ENCODE measurements around the gene TAS2R8.
"Not testable (repeated sequence)": the region's sequence is repeated elsewhere in the genome, so short reads cannot be mapped to it uniquely, and the experiment has no call there.

TAS2R8 gene, protein sequence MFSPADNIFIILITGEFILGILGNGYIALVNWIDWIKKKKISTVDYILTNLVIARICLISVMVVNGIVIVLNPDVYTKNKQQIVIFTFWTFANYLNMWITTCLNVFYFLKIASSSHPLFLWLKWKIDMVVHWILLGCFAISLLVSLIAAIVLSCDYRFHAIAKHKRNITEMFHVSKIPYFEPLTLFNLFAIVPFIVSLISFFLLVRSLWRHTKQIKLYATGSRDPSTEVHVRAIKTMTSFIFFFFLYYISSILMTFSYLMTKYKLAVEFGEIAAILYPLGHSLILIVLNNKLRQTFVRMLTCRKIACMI

GRCh38 chr12:10807186-10807585 is at the start of gene TAS2R8:
Gene TAS2R8 (minus strand): TSS chr12:10807286. CDS start chr12:10806980, 306 bp downstream.
- no peak for DNase-seq

DNA sequence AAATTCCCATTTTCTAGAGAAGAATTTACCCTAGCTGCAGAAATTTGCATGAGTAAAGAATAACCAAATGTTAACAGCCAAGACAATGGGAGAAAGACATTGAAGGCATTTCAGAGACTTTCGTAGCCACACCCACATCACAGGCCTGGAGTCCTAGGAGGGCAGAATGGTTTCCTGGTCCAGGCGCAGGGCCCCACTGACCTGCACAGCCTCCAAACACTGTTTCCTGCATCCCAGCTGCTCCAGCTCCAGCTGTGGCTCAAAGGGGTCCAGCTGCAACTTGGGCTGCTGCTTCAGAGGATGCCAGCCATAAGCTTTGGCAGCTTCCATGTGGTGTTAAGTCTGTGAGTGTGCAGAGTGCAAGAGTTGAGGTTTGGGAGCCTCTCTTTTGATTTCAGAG is 48.7 kb upstream of the TAS2R8 start:
- no peak for DNase-seq

- DNase-seq: no peak
Measured at GRCh38 chr12:10853776-10854175, 46.7 kb upstream of the TAS2R8 start.

- no peak for DNase-seq
Measured at GRCh38 chr12:10851243-10851858, 44.3 kb upstream of the TAS2R8 start.

DNA sequence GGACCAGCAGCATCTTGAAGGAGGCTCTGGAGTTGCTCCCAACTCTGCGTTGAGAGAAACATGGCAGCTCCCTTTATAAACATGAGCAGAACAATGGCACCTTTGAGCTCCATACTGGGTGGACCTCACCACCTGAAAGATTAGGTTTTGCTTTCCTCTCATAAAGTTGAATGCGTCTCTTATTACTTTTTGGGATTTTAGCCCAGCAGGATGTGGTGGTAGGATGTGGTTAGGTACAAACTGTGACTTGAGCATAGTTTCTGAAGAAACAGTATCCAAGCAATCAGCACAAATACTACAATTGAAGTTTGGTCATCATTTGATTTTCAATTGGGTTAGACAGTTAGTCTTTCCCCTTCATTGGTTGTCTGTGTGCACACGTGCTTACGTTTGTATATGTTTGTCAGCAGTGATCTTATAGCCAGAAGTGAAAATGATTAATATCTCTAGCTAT is 42.4 kb upstream of the TAS2R8 start, which contains the start of gene PRR4:
PRR4 (minus strand) TSS at position 51 of the 454 bp plus-strand sequence; CDS start at position 13, 38 bp downstream.
- no peak for DNase-seq

GRCh38 chr12:10847744-10848143 is 40.7 kb upstream of the TAS2R8 start:
- DNase-seq: no peak

- no peak for DNase-seq
Measured at GRCh38 chr12:10842862-10843261, 35.8 kb upstream of the TAS2R8 start.

DNA sequence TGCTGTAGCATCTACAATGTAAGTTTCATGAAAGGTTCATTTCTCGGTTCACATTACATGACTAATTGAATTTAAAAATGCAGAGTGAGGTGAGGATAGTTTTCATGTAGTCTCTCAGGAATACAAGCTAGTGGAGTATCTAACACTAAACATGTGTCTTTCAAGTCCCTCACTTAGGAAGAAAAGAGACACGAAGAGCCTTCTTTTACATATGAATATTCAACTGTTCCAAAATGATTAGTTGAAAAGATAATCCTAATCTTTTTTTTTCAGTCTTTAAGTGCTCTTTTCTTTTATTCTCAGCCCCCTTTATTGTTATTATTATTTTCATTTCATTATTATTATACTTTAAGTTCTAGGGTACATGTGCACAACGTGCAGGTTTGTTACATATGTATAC is 31.4 kb upstream of the TAS2R8 start:
- DNase-seq: no peak

GRCh38 chr12:10829994-10830393 is 22.9 kb upstream of the TAS2R8 start:
- DNase-seq: no peak

DNA sequence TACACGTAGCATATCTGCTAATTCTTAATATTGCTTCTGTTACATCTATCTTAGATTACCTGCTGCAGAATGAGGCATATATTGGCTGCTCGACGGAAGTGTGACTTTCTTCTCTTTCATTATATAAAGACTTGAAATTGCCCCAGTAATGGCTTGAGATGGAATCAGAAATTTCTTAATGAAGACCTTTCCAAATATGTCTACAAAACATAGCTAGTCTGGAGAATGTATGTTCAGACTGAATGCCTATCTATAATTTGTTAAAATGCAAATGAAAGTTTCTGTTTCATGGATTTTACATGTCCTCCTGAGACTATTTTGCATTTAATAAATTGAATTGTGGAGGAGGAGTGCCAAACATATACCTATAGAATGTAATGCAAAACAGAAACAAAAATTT is 19.2 kb upstream of the TAS2R8 start, which contains the start of gene TAS2R10:
TAS2R10 (minus strand) TSS at position 101 of the 400 bp plus-strand sequence; CDS start at position 12, 89 bp downstream.
- no peak for DNase-seq

GRCh38 chr12:10824957-10825356 is 17.9 kb upstream of the TAS2R8 start:
- DNase-seq: no peak

- no peak for DNase-seq
Measured at GRCh38 chr12:10811883-10812536, 4.9 kb upstream of the TAS2R8 start.

GRCh38 chr12:10810068-10810467 is 3.0 kb upstream of the TAS2R8 start, which contains the start of gene TAS2R9:
Gene TAS2R9 (minus strand): TSS chr12:10810168. CDS start chr12:10810075, 93 bp downstream.
- DNase-seq: no peak

GRCh38 chr12:10802587-10802986 is 4.5 kb downstream of the TAS2R8 start, which contains the start of gene TAS2R7:
Gene TAS2R7 (minus strand): TSS chr12:10802627. CDS start chr12:10802570, 57 bp downstream.
- DNase-seq: no peak

- DNase-seq: no peak
Measured at GRCh38 chr12:10801741-10802140, 5.3 kb downstream of the TAS2R8 start.

- DNase-seq: no peak
Measured at GRCh38 chr12:10794222-10794621, 12.9 kb downstream of the TAS2R8 start.

DNA sequence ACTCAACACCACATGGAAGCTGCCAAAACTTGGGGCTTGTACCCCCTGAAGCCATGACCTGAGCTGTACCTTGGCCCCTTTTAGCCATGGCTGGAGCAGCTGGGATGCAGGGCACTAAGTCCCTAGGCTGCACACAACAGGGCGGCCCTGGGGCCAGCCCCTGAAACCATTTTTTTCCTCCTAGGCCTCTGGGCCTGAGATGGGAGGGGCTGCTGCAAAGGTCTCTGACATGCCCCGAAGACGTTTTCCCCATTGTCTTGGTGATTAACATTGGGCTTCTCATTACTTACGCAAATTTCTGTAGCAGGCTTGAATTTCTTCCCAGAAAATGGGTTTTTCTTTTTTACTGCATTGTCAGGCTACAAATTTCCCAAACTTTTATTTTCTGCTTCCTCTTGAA is 15.3 kb downstream of the TAS2R8 start:
- not testable (repeated sequence) for DNase-seq

DNA sequence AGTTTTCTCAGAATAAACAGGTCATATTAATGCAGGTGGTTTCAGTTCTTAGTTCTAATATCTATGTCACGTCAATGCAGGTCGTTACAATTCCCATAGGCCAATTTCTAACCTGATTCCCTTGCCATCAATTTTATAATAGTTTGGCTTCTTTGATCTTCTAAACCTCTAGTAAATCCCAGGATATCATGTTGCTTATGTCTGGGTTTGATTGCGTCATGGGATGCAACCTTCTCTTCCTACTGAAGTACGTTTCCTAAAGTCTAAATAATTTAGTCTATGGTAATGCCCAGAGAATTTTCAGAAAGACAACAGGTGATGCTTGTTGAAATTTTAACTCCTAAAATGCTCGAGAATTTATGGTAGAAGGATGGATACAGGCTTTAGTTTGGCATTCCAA is 23.8 kb downstream of the TAS2R8 start:
- no peak for DNase-seq

GRCh38 chr12:10779103-10779502 is 28.0 kb downstream of the TAS2R8 start:
- no peak for DNase-seq

- no peak for DNase-seq
Measured at GRCh38 chr12:10771132-10771733, 35.9 kb downstream of the TAS2R8 start.

DNA sequence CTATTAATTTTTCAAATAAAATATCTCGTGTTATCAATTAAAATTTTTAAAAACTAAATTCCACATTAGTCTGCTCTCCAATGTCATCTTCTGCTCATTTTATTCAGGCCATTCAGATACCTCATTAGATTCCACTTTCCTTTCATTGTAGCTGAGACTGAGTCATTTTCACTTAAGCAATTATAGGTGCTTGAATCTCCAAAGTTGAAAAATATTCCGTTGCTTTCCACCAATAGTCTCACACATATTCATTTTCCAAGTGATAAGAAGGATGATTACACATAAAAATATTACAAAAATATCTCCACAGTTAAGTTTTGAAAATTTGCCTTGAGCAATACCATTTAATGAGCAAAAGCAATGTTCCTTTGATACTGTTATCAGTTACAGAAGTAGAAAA is 47.4 kb downstream of the TAS2R8 start:
- no peak for DNase-seq

DNA sequence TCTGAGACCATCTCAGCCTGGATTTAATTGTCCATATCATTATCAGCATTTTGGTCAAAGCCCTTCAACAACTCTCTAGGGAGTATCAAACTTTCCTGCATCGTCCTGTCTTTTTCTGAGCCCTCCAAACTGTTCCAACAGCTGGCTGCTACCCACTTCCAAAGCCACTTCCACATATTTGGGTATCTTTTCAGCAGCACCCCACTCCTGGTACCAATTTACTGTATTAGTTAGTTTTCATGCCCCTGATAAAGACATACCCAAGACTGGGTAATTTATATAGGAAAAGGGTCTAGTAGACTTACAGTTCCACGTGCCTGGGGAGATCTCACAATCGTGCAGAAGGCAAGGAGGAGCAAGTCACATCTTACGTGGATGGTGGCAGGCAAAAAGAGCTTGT is 50.9 kb downstream of the TAS2R8 start:
- DNase-seq: no peak

All from stimulated activated naive CD4-positive, alpha-beta T cell treated with Interleukin-2 at 50 U/mL for 16 hours (primary cell).